Amniotic epithelial cell (primary cell): Measurements from ENCODE around the gene ELMO1.
"Not testable (repeated sequence)": the region's sequence is repeated elsewhere in the genome, so short reads cannot be mapped to it uniquely, and the experiment has no call there.

Experiments used
- DNase-seq: peaks from one replicate; pipeline ENCODE4 v3.0.0-alpha.2; 2010; ENCODE audit warnings: low read depth

Gene ELMO1

GRCh38 chr7:37187179-37187578 lies 261.5 kb downstream of the ELMO1 start:
- no peak for DNase-seq

- DNase-seq, result no peak
Measured at GRCh38 chr7:37186753-37187152, 261.9 kb downstream of the ELMO1 start.

DNA sequence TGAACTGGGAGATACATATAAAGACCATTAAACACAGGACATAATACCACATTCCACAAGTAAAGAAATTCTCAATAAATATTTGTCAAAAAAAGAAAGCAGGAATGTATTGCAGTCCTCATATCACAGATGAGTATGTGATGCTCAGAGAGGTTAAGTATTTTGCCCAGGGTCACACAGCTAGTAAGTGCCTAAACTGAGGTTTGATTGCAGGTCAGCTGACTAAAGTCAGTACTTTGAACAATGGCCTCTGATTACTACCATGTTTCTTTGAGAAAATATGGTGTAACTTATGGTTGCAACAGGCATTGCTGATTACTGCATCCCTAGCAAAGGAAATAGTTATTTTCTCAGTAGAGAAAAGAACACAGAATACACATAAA lies 267.1 kb downstream of the ELMO1 start:
- DNase-seq, result peak; percentile 2

GRCh38 chr7:37180828-37181549 lies 267.7 kb downstream of the ELMO1 start:
- no peak for DNase-seq

DNA sequence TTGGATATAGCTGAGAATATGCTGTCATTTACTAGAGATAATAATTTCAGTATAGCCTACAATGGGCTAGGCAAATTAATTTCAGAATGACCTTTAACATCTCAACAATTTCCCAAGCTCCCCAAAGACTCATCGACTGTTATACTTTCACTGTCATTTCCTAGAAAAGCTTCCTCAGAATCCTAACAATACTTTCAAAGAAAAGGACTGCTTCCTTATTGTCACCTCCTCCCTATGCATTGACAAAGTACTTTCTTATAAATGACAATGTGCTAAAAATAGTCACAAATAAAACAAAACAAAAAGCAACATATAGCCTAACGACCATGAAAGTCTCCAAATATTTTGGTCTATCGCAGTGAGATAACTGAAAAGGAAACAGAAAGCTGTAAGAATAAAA lies 272.6 kb downstream of the ELMO1 start:
- DNase-seq, result no peak

DNA sequence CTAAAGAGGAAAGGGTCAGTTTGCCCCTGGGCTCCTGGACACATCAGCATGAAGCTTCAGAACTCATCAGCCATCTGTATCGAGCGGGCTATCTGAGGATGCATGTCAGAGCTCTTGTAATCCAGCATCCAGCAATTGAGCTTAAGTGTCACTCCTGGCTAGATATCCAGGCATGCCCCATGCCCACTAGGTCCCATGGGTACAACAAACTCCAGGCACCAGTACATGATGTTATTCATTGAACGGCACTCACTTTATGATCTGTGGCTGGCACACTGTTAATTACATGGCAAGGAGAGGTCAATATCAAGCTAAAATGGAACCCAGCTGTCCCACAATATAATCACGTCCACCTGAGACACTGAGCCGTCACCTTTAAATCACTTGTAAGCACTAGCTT lies 274.2 kb downstream of the ELMO1 start:
- DNase-seq, result no peak

- DNase-seq, result no peak
Measured at GRCh38 chr7:37173670-37174069, 275.0 kb downstream of the ELMO1 start.

- DNase-seq, result no peak
Measured at GRCh38 chr7:37162106-37162505, 286.6 kb downstream of the ELMO1 start.

DNA sequence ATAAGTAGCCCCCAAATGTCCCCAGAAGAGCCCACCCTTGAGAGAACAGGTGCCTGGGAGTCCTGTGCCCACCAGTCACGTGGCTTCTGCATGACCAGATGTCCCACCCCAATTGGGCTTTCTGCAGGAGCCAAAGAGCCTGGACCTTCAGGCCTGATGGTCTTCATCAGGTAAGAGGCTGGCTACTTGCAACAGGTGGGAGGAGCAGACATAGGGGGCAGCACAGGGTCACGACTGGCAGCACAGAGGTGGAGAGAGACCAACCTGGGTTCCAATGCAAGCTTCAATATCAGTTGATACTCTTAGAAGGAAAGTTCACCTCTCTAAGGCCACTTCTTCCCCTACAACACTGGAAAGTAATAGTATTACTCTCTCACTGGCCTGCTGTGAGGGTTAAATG lies 288.0 kb downstream of the ELMO1 start:
- no peak for DNase-seq

DNA sequence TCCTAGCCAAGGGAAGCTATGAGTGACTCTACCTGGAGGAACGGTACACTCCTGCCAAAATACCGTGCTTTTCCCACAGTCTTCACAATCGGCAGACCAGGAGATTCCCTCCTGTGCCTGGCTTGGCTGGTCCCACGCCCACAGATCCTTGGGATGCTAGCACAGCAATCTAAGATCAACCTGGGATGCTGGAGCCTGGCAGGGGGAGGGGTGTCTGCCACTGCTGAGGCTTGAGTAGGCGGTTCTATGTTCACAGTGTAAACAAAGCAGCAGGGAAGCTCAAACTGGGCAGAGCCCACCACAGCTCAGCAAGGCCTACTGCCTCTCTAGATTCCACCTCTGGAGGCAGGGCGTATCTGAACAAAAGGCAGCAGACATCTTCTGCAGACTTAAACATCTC lies 295.3 kb downstream of the ELMO1 start:
- no peak for DNase-seq

GRCh38 chr7:37151741-37152413 lies 296.8 kb downstream of the ELMO1 start:
- DNase-seq, result no peak

DNA sequence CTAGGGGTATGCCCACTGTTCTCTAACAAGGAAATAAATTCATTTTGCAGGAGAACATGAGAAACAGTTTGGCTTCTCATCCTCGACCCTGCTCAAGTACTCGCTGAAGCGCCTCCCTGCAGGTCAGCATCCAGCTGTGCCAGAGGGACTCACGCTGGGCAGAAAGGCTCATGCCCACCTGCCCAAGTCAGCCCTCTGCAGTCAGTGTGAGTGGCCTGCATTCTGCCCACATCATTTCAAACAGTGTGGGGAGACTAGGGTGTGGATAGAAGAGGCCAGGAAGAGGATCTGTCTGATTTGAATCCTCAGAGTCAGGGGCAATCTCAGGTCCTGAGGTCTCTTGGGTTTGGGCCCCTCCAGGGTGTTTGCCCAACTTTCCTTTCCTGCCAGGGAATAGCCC lies 297.8 kb downstream of the ELMO1 start:
- no peak for DNase-seq

DNA sequence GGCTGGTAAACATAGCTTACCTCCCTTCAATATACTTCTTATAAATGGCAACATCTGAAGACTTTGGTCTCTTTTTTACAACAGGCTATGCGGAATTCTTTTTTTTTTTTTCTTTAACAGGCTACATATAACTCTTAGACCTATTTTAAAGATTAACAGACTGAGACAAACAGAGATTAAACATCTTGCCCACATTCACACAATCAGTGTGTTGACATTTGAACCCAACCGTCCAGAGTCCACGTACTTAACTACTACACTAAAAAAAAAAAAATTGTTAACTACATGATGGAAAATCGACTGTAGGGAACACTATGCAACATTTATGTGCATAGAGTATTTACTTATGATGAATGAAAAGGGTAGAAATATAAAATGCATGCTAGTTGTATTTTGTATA lies 298.5 kb downstream of the ELMO1 start:
- DNase-seq, result no peak

DNA sequence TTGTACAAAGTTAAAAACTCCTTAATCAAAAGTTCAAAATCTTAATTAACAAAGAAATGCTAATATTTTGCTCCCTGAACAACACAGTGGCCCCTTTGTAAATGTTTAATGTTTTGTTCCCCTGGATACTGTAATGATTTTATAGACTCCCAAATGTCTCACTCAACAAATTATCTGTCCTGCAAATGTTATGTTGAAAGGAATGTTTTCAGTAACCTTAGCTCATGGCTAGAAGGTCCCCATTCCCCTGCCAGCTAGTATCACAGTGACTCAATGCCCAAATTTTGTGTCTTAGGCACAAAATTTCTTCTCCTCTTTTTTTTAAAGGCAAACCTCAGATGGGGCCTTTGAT lies 298.9 kb downstream of the ELMO1 start:
- no peak for DNase-seq

- DNase-seq, result no peak
Measured at GRCh38 chr7:37149051-37149772, 299.5 kb downstream of the ELMO1 start.

GRCh38 chr7:37145682-37146081 lies 303.0 kb downstream of the ELMO1 start:
- DNase-seq, result no peak

DNA sequence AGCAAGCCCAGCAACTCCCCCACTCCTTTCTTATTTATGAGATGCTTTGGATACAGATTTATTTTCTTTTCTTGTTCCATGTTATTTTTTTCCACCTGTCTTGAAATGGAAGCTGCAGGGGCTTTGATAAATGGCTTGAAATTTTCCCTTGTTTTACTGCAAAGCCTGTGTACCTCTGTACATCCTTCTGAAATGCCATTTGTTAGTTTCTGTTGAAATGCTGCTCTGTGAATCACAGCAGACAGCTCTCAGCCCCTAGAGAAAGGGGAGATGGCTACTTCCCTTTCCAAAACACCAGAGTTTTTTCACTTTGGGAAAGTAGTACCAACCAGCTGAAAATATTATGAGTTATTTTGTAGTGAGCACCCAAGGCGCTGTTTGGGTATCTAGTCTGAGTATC lies 304.2 kb downstream of the ELMO1 start:
- DNase-seq, result no peak

GRCh38 chr7:37142958-37143357 lies 305.7 kb downstream of the ELMO1 start:
- no peak for DNase-seq

DNA sequence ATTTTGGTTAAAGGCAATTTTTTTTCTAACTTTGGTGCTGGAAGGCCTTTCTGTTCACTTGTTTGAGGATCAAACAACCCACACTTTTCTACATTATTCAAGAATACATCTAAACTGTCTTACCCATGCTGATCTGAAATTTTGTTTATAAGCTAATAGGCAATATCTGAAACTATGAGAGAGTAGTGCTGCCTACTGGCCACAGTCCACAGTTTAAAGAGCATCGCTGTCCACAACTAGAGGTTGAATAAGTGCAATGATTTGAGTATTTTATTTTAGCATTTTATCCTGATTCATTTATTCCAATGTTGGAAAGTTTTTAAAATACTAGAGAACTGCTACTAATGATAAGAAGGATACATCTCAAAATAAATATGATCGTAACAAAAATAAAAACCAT lies 306.9 kb downstream of the ELMO1 start:
- no peak for DNase-seq

DNA sequence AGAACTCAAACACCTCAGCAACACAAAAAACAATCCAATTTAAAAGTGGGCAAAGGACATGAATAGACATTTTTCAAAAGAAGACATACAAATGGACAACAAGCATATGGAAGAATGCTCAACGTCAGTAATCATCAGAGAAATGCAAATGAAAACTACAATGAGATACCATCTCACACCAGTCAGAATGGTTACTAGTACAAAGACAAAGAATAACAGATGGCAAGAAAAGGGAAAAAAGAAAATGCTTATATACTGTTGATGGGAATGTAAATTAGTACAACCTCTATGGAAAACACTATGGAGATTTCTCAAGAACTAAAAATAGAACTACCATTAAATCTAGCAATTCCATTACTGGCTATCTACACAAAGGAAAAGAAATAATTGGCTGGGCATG lies 314.8 kb downstream of the ELMO1 start:
- DNase-seq, result not testable (repeated sequence)

DNA sequence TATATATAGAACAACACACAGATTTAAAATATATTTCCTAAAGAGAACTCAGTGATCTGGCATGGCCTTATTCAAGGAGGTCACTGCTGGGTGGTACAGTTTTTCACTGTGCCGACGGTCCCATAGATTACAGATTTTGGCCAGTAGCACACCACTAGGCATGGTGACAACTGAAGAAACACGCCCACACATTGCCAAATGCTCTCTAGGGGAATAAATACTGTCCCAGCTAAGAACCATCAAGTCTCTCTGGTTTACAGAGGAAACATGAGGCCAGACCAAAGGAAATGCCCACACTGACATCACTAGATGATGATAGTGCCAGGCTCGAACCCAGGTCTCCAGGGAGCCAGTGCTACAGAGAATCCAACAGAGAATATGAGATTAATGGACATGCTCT lies 316.8 kb downstream of the ELMO1 start:
- DNase-seq, result no peak

DNA sequence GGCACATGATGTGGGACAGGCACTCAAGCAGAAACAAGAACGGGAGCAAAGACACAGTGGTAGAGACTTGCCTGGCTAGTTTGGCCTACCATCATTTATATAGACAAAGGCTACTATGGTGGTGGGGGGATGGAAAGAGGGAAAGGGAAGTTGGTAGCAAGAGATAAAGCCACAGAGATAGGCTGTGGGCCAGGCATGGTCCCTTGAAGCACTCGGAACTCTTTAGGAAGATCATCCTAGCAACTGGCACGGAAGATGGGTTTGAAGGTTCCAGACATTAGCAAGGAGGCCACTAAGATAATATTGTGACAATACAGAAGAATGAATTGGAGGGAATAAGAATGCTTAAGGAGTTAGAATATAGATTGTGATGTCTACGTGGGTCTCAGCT lies 319.6 kb downstream of the ELMO1 start:
- no peak for DNase-seq

GRCh38 chr7:37128327-37129034 lies 320.2 kb downstream of the ELMO1 start:
- no peak for DNase-seq
